NCI-H1417 (cell line): ENCODE measurements around the gene SHB.

Experiments used
- DNase-seq, 3 experiments: peaks; one replicate each; lab custom pipeline; 2025; lab: John Stamatoyannopoulos, UW

SHB gene

GRCh38 chr9:37935096-37935495 lies 133.9 kb downstream of the SHB start:
- no peak for DNase-seq

- DNase-seq: no peak
These were observed 137.4 kb downstream of the SHB start for GRCh38 chr9:37931592-37931991.

- no peak for DNase-seq
These were observed 139.6 kb downstream of the SHB start for GRCh38 chr9:37929441-37929895.

GRCh38 chr9:37928552-37929430 lies 140.2 kb downstream of the SHB start:
- no peak for DNase-seq

- DNase-seq: no peak
These were observed 141.2 kb downstream of the SHB start for GRCh38 chr9:37927601-37928551.

GRCh38 chr9:37927132-37927531 lies 141.9 kb downstream of the SHB start:
- DNase-seq: peak in 2 of 3 experiments; percentile 54 to 88

- no peak for DNase-seq
These were observed 142.3 kb downstream of the SHB start for GRCh38 chr9:37926737-37927118.

DNA sequence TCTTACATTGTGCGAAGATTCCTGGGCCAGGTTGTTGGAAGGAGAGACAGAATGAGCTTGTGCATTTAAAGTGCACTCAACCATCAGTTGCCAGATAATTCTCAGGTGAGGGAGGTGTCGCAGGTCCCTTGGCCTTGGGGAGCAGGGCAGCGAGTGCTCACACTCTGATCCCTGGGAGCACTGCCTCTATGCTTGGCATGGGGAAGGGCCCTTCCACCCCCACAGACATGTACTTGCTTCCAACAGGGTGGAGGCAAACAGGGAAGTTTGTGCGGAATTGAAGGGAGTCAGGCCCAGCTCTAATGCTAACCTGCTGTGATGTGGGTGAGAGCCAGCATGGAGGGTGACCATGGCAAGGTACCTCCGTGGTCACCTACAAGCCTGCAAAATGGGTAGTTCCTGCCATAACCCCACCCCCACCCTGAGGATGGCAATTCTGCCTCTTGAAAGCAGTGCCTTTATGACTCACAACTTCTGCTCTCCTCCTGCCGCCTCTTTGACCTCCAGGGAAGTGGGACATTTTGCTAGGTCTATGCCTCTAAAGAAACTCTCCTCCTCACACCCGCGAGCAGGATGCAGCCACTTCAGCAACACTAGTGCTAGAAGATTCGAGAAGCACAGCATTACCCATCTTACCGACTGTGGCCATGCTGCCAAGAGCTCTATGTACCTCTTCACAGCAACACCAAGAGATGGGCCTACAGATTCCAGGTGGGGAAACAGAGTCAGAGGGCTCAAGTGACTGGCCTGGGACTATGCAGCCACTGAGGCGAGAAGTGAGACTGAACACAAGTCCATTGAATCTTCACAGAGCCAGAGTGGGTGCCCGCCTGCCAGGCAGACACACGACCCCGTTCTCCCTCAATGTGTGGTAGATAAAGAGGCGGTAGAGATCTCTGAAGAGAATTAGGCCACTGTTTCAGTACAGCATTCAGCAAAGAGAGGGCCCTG lies 143.0 kb downstream of the SHB start:
- DNase-seq: no peak

DNA sequence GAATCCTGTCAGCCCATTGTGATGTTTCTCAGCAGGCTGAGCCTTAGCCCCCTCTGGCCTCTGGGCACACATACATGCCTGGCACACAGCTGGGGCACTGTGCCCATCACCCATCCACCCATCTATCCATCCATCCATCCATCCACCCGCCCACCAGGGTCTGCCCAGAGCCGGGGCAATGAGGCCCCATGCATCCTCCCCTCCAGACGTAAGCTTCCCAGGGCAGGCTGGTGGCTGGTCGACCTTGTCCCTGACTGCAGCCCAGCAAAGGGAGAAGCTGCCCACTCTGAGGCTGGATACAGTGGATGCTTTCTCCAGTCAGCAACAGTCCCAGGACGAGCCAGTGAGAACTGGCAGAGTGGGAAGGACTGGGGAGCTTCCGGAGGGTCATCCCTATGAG lies 144.0 kb downstream of the SHB start:
- DNase-seq: no peak

GRCh38 chr9:37924538-37924937 lies 144.5 kb downstream of the SHB start:
- DNase-seq: no peak

- peak in 2 of 3 experiments; percentile 39 to 69 for DNase-seq
These were observed 145.1 kb downstream of the SHB start for GRCh38 chr9:37923796-37924427.

DNA sequence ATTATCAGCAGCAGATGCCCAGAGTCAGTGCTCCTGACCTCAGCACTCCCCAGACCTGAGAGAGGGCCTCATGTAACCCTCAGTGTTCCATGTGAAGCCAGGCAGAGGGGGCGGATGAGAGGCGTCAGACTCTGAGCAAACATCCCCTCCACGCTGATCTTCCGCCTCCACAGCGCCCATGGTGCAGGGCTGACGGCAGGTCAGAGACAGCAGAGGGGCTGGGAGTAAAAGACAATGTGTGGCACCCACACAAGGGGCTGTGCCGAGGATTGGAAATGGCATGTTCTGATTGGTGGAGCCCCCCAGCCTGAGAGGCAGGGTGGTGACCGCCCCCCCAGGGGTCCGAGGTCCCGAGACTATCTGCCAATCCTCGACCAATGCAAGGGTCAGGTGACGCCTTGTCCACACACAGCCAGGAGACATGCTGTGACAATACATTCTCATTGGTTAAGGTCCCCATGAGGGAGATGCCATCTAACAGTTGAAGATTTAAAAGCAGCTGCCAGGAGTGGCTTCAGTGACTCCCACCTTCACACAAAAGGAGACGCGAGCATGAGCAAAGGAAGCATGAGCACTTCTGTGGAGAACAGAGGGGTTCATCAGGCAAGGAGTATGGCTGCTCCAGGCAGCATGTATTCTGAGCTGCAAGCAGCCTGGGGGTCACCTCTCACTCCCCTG lies 145.8 kb downstream of the SHB start:
- DNase-seq: peak in 1 of 3 experiments; percentile 16

DNA sequence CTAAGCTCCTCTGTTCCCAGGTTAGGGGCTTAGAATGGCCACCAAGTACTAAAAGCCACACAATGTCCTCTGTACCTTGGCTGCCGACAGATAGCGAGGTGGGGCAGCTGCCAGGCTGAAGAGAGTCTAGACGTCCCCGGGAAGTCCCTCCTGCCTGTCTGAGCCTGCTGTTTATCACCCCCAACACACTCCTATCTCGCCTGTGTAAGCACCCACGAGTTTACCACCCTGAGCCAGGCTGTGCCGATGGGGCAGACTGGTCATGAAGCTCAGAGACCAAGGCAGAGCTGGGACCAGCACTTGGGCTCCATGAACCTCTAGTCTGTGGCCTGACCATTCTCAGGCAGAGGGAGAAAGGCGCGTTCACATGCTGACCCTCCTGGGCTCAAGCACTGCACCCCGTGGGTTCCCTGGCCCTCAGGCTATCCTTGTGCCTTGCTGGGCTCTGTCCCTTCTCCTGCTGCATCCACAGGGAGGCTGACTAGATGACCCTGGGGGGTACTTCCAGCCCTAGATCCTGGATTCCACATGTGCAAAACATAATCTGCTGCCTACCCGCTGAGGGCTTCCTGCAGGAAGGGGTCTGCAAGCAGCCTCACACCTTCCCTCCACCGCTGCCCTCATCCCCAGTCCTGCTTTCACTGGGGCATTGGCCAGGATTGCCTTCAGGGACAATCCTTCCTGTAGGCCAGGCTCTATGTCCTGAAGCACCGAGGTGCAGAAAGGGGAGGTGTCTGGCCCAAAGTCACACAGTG lies 146.5 kb downstream of the SHB start:
- DNase-seq: no peak

DNA sequence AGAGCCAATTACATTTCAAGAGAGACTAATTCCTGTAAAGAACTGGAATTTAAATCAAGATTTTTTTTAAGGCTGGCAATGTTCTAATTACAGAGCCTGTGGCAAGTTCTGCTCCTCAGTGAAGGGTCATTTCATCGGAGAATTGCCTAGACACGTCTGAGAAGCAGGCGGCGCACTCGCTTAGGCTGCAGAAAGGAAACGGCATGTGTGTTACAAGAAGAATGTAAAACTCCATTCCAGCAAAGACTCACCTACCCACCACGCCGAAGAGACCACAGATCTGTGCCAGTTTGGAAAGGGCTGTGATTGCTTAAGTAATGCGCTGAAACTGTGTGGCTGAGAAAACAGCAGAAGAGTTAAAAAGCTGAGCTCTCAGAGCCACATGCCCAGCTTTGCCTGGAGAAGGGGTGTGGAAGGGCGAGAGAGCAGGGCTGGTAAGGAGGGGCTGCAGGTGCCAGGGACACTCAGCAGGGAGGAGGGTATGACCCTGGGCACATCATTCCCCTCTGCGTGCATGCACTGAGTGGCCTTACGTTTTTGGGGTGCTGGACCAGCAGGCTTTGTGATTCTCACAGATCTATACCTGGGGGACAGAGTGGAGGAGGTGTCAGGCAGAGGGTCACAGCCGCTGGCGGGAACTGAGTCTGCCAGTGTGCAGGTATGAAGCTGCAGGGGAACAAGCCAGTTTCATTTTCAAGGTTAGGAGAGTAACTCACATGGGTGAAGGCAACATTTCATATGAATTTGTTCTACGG lies 147.3 kb downstream of the SHB start:
- peak in 1 of 3 experiments; percentile 4 for DNase-seq

DNA sequence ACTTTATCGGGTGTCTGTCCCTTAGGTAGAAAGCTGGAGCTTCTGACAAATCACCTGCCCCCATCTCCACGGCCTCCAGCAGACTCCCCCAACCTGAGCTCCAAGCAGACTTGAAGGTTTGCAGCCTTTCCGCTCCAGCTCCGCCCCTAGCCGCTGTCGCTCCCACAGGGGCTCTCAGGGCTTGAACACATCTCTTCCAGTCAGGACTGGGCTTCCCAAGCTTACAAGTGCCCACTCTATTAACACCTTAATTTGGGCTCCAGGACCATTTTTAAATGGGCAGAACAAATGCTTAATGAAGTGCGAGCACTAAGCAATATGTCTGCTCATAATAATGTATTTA lies 147.9 kb downstream of the SHB start:
- no peak for DNase-seq

DNA sequence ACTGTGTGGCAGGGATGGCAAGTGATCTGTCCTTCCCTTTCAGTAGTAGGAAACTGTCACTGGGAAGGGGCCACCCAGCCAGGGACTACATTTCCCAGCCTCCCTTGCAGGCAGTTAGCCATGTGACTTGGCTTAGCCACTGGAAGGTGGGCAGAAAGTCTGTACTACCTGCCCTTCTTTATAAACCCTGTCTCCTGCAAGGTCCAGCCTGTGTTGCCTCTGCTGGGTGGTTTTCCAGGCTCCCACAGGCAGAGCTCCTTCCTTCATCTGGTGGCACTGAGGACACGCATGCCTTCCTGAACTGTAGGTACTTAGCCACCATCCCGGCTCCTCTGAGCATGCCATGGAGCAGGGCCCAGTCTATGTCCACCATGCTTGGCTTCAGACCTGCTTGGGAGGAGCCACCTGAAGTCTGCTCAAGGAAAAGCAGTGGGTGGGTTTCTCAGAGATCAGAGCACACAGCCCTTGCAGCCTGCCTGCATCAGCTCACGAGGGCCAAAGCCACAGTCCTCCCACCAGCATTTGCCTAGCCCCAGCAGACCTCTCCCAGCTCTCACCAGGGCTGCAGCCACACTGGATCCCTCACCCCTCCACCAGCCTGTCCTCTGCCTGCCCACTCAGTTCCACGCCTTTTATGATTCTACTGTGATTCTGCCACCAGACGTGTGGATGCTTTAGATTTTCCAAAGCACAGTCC lies 148.4 kb downstream of the SHB start:
- no peak for DNase-seq

GRCh38 chr9:37919956-37920335 lies 149.1 kb downstream of the SHB start:
- DNase-seq: no peak

GRCh38 chr9:37919246-37919955 lies 149.6 kb downstream of the SHB start:
- DNase-seq: no peak
